ENCODE measurements around the gene HAGHL.
"Not testable (repeated sequence)": the region's sequence is repeated elsewhere in the genome, so short reads cannot be mapped to it uniquely, and the experiment has no call there.

Gene HAGHL

DNA sequence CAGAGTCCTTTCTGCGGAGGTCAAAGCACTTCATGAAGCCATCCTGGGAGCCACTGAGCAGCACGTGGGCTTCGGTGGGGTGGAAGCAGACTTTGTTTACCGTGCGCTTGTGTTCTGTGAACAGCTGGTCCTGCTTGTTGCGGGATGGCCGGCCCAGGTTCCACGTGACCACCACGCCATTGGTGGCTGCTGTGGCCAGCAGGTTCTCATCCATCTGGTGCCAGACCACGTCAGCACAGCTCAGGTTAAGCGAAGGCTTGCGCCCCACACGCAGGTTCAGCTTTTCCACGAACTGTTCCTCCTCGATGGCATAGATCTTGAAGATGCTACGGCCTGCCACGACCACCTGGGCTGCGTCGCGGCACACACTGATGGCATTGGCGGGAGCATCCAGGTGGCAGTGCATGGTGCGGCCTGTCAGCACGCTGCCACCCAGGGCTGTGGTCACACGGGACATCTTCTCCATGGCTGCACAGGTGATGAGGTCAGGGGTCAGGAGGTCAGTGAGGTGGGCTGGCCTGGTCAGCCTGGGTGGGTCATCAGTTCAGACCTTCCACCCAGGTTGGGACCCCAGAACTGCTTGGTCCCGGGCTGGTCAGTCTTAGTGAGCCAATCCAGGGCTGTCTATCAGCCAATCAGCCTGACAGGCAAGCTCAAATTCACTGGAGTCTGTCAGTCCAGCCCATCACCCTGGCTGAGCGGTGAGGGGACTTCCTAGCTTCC is 37.6 kb upstream of the HAGHL start:
- FAIRE-seq: no peak

DNA sequence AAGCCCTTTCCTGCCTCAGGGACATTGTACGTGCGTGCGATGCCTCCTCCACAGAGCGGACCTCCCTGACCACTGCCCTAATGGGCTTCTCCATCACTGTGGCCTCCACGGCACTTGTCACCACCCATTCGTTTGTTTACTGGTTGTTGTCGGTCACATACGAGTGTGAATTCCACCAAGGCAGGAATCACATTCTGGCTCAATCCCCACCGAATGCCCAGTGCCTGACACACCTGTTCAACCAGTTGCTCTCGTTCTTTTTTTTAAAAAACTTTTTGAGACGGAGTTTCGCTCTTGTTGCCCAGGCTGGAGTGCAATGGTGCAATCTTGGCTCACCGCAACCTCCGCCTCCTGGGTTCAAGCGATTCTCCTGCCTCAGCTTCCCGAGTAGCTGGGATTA is 35.7 kb upstream of the HAGHL start:
- FAIRE-seq: not testable (repeated sequence)

DNA sequence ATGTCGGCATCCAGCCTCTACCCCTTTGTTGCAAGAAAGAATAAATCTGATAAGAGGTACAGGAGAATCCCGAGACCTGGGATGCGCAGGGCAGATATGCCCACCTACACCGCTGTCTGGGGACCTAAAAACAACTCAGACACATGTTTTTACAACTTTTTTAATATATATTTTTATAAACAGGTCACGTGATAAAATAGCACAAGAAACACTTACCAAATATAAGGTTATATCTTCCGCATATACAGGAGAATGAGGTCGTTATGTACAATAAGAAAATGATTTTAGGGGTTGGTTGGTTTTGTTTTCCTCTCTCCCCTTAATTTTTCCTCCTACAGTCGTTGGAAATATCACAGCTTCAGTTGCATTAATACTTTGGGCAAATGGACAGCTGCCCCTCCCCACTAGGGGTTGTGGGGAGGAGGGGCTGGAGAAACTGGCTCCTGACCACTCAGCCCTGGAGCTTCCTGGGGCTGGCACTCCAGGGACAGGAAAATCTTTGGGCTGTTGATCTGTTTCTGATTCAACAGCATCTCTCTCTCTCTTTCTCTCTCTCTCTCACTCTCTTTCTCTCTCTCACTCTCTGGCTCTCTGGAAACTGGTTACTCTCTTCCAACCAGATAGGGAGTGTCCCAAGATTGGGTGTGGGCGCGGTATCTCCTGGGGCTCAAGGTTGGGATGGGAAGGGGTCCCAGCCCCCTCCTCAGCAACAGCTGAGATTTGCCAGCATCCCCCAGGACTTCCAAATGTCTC is 34.4 kb upstream of the HAGHL start:
- FAIRE-seq: no peak

DNA sequence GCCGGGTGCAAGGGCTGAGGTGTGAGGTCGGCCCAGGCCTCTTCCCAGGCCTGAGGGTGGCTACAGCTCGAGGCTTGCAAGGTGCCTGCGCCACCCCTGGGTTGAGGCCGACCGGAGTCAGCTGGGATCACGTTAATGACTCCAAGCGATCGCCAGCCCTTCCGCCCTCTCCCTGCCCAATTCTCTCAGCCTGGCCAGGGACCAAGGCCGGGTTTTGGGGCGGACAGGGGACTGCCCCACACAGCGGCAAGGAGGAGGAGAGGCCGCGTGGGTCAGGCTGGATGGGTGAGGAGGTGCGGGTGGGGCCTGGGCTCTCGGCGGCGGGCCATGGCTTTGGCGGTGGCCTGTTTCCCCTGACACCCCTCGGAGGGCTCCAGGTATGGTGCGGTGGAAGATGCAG is 33.5 kb upstream of the HAGHL start:
- FAIRE-seq: no peak

DNA sequence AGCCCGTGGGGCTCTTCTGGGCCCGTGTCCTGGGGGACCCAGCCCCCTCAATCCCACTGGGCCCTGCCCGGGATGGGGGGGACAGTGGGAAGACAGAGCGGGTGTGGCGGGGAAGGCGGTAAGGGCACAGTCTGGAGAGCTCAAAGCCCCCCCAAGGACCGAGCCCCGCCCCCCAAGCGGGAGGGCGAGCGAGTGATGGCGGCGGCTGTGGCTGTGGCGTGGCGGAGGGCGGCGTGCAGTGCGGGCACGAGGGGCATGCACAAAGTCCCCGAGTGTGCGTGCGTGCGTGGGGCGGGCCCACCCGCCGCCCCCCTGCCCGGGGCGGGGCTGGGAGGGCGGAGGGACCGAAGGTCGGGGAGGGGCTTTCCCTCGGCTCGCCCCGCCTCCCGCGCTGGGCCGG is 33.1 kb upstream of the HAGHL start:
- no peak for FAIRE-seq

DNA sequence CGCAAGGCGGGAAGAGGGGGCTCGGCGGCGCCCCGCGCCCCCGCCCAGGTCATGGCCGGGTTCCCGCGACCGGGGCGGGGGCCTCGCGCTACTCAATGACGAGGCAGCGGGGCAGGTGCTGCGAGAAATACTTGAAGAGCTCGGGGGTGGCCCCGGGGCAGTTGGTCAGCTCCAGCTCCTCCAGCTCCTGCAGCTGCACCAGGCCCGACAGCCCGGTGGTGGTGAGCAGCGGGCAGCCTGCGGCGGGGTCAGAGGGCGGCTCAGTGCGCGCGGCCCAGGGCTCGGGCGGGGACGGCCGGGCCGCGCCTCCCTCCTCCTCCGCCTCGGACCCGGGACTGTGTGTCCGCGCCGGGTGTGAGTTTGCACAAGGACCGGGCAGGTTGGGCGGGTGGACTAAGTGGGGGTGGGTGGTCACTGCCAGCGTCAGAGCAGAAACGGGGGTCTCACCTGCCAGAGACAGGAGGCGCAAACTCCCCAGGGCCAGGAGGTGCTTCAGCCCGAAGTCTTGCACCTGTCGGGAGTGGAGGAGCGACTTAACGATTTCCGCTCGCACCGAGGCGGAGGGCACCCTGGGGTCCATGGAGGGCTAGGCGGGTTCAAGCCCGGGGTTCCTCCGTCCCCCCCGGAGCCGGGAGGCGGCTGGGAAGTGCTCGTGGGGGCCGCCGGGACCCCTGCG is 32.6 kb upstream of the HAGHL start:
- FAIRE-seq: no peak

DNA sequence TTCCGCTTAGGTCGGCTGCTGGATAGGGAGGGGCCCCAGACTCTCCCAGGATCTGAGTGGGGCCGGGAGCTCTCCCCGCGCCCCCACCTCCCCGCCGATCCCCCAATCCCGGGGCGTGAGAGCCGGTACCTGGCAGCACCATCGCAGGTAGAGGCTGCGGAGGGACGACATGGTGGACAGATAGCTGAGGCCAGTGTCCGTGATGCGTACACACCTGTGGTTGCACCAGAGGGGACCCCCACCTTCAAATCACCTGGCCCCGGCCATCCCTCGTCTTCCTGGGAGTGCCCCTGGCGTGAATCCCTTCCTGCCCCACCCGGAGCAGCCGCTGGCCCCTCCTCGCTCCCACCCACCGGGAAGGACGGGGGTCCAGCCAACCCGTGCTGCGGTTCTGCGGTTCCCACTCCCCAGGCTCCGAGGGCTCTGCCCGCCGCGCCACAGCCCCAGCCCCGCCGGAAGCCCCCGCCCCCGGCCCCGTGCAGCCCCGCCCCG is 32.0 kb upstream of the HAGHL start:
- FAIRE-seq: no peak

DNA sequence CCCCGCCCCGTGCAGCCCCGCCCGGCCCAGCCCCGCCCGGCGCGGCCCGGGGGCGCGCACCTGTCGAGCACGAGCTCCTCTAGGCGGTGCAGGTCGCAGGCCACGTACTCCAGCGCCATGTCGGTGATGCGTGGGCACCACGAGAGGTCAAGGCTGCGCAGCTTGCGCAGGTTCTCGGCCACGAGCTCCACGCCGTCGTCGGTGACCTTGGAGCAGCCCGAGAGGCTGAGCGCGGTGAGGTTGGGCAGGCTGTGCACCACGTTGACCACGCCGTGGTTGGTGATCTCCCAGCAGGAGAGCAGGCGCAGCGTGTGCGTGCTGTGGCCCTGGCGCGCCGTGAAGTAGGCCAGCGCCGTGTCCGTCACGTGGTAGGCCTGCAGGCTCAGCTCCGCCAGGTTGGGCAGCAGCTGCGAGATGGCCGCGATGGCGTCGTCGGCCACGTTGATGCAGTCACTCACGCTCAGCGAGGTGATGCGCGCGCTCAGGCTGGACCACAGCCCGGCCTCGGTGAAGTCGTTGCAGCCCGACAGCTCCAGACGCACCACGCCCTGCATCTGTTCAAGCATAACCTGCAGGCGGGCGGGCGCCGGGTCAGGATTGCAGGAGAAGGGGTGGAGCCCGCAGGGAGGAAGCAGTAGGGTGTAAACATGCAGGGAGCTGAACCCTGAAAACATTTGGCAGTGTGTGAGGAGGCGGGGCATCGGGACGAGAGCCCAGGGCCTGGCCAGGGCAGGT is 31.4 kb upstream of the HAGHL start:
- no peak for FAIRE-seq

DNA sequence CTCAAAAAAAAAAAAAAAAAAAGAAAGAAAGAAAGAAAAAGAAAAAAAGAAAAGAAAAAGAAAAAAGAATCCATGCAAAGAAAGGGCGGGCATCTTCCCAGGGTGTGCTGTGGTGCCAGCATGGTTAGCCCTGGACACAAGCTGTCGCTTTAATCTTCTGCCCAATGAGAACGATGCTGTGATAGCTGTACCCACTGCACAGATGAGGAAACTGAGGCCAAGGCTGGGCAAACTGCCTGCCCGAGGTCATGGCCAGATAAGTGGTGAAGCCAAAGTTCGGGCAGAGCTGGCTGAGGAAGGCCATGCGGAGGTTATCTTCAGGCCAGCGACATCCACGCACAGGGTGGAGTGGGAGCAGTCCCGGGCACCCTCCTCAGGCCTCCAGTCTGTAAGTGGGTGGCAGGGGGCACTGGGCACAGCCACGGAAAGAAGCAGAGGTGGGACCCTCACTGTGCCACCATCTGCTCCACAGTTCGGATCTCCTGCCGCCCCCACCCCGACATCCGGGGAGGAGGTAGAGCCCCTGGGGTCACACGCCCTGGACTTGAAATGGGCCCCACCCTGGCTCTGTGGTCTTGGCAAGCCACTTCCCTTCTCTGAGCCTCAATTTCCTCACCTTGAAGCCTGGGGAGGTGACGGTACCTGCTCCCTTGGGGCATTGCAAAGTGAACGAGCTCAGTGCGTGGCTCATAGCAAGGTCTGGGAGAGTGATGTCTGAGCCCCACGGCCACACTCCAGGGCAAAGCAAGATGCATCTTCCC is 27.8 kb upstream of the HAGHL start:
- no peak for FAIRE-seq

DNA sequence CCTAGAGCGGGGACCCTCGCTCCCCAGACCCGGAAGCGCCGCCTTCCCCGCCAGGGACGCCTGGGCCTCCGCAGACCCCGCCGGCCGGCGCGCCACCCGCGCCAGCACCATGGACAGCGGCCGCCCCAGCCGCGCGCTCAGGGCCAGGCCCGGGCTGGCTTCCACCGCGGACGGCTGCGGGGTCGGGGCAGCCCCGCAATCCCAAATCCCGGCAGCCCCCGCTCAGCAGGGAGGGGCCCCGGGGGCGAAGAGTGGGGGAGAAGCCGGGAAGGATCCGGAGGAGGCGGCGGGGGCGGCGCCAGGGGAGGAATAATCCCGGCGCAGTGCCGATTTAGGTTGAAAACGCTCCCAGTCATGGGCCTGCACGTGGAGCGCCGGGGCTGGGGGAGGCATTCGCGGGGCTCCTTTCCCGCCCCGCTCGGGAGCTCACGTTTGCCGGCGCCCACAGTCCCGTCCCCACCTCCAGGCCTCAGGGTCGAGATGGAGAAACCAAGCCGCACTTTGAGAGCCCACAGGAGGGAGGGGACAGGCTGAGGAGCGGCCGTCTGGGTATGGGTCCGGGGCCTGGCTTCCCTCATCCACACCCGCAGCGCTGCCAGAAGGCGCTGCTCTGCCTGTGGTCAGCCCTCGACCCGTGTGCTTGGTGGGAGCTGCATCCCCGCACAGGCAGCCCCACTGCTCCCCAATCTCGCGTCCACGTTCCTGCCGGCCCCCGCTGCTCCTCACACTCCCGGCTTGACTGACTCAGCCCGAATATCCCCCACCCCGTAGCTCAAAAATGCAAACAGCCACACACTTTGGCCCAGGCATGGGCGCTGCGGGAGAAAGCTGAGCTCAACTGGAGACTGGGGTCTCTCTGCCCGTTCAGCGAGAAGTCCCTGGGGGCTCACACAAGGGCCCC is 26.0 kb upstream of the HAGHL start:
- no peak for FAIRE-seq

DNA sequence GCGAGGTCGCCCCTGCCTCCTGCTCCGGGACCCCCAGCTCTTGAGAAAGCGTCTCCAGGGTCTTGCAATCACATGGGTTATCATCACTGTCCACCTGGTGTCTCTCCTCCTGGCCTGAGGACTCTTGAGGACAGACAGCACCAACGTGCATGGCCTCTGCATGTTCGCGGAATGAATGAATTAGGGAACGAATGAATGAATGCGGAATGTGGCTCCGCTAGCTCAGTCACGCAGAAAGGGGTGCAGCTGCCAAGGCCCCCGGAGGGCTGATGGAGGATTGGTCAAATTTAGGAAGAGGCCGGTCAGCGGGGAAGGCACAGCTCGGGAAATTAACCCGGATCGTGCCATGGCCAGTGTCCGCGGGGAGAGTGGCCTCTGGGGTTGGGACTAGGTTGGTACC is 24.6 kb upstream of the HAGHL start:
- FAIRE-seq: no peak

DNA sequence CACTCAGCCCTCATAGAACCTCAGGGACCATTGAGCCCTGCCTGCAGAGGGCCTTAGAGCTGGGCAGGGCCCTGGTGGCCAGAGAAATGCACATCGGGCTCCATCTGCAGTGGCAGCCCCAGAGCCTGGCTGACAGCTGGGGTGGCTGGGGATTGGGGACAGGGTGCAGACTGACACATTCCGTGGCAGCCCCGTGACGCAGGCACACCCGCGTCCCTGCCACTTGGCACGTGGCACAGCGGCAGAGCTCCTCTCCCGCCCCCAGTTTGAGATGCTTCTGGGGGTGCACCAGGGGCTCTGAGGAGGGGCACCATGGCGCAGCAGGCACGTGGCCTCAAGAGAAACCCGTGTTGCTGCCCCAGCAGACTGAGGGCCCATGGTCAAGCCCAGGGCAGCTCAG is 23.5 kb upstream of the HAGHL start:
- FAIRE-seq: no peak

DNA sequence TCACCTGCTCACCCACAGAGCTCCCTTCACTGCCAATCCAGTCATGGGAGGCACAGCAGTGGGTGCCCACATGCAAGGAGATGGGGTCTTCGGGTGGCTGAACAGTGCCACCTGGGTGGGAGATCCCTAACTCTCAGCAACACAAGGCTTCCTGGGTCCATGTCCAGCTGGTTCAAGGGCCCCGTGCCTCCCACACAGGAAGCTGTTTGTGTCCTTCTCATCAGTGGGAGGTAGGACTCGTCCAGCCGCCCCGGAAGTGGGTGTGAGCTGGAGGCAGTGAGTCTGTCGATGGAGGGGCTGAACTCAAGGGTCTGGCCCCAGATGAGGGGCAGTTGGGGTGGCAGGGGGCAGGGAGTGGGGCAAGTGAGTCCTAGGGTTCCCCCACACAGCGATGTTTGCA is 22.9 kb upstream of the HAGHL start:
- no peak for FAIRE-seq

DNA sequence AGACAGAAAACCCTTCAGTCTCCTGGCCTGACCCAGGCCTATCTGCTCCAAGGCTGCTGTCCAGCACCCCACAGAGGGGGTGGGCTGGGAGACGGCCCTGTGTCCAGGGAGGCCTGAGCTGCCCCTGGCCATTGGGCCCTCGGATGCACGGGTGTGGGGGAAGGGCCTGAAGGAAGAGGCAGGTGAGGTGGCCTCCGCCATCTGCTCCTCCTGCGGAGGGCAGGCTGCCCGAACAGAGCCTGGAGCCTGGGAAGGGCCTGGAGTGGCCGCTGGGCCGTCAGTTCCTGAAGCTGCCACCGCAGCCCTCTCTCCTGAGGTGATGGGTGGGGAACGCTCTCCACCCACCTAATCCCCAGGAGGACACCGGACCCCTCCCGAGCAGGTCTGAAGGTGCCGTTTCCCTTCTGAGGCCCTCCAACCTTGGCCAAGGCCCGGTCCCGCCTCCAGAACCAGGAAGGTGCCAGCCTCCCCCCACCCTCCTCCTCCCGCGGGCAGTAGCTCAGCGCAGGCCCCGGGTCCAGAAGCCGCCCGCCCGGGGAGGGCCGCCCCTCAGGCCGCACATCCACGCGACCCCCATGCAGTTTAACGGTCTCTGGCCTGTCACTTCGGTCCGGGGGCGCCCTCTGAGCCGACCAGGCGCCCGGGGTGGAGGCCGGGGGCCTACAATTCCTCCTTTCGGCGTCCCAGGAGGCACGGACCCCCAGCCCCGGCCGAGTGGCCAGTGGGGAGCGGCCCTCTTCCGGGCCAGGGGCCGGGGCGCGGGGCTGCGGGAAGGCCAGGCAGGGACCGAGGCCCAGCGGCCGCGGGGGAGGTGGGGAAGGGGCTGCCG is 22.1 kb upstream of the HAGHL start:
- no peak for FAIRE-seq

DNA sequence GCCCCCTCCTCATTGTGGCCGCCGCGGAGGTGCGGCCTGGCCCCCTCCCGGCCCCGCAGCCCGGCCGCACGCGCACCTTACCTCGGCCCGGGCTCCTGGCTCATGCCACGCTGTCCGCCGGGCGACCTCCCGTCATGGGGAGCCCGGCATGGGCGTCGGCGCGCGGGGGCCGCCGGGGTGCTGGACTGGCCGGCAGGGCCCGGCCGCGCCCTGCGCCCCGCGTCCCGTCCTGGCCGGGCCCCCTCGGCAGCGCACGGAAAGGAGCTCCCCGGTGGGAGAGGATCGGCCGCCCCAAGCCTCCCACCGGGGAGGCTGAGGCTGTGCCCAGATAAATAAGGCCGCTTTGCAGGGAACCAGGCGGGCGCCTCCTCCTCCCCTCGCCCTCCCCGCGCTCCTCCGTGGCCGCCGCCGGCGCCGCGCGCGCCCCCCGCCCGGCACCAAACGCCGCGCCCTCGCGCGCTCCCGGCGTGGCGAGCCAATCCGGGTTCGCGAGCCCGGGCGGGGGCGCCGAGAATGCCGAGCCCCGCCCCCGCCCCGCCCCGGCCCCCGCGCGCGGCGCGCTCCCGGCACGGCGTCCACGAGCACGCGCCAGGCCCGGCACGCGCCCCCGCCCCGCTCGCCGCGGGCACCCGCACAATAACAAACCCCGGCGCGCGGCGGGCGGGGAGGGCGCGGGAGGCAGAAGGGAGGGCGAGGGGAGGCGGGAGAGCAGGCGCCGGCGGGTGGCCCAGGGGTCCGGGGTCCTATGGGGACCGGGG is 21.3 kb upstream of the HAGHL start, which contains the start of gene FBXL16:
Gene FBXL16 (minus strand): TSS at position 371 of the 758 bp plus-strand sequence. CDS start 8,396 bp downstream, outside the sequence.
- FAIRE-seq: no peak

DNA sequence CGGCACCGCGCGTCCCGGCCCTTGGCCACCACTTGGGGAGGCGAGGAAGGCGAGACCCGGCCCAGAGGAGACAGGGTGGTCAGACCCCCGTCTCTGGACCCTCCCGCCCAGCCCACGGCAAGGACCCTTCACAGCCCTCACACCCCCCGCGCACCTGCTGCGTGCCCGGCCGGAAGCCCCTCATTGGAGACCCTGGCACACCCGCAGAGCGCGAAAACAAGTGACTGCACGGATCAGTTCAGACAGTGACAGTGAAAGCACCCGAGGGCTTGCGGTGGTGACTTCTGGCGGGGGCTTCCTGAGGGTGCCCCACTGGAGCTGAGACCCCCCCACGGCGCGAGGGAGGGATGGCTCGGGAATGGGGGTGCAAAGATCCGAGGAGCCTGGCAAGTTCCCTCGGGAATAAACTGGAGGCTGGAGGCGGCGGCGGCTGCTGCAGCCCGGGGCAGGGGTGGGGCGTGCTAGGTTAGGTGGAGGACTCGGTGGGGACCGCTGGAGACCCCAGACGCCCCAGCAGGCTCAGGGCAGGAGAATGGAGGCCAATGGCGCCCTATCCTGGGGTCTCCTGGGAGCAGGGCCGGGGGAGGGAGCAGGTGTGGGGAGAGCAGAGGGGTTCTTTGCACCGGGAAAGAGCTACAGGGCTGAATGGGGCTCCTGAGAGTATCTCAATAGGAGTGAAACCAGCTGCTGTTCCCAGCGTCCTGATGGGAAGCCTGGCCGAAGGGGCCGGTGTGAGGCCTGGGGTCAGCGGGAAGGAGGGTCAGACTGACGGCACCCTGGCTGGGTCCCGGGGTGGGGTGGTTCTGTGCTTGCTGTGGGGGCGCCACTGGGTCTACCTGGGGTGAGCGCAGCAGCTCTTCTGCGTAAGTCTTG is 20.5 kb upstream of the HAGHL start:
- no peak for FAIRE-seq

DNA sequence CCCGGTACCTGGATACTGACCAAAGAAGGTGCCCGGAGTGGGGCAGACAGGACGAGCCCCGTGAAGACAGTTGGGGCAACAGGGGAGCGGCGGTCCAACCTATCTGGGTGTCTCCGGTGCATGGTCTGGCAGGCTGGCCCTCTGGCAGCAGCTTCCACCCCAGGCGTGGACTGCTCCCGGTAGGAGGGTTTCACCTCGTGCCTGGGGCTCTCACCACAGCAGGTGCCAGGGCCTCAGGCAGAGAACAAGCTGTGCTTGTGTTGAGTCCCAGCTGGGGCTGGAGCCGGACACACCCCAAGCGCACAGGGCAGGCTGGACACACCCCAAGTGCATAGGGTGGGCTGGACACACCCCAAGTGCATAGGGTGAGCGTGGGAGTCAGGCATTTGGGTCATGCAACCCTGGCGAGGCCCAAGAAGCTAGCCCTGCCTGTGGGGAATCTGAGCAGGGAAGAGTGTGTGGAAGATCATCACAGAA is 19.8 kb upstream of the HAGHL start:
- FAIRE-seq: no peak

DNA sequence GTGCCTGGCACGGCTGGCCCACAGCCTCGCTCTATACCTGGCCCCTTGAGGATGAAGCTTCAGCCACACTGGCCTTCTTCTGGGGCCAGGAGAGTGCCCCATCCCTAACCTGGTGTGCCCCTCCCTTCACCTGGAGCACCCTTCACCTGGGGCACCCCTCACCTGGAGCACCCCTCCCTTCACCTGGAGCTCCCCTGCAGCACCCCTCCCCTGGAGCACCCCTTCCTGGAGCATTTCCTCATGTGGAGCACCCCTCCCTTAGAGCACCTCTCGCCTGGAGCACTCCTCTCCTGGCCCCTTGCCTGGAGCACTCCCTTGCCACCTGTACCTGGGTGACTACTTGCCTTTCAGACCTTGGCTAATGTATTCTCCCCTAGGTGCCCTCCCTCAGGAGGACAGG is 18.9 kb upstream of the HAGHL start:
- no peak for FAIRE-seq
